NCI-H128 (cell line): ENCODE measurements around the gene ICE2.

Experiments used
- DNase-seq: peaks from one replicate; lab custom pipeline; 2025; ENCODE audit not compliant: unreplicated experiment; lab: John Stamatoyannopoulos, UW

ICE2 gene

GRCh38 chr15:60373327-60373726 lies 105.6 kb downstream of the ICE2 start:
- no peak for DNase-seq

GRCh38 chr15:60372756-60373155 lies 106.2 kb downstream of the ICE2 start:
- DNase-seq, result no peak

- no peak for DNase-seq
Measured at GRCh38 chr15:60372227-60372626, 106.7 kb downstream of the ICE2 start.

GRCh38 chr15:60371175-60372051 lies 107.5 kb downstream of the ICE2 start:
- DNase-seq, result no peak

- DNase-seq, result no peak
Measured at GRCh38 chr15:60370869-60371136, 108.1 kb downstream of the ICE2 start.

GRCh38 chr15:60370105-60370868 lies 108.7 kb downstream of the ICE2 start:
- no peak for DNase-seq

- DNase-seq, result no peak
Measured at GRCh38 chr15:60369696-60370095, 109.2 kb downstream of the ICE2 start.
